HepG2 (cell line): ENCODE measurements around the gene H1-8. TPM values are rescaled to one million over a fixed set of nuclear protein-coding genes. Genes with fewer than 3 reads are reported as not detected.

ENCODE experiments used
- ATAC-seq: fragments of 200-7000 bp; cut with Tn5 transposase; 3 replicates; pipeline ENCODE4 v1.9.1; 2020; ENCODE audit warnings: mild to moderate bottlenecking, moderate library complexity
- BruUV-seq: library from RNA; stranded (reverse); fragments of 400-500 nt; replicated peaks from 2 replicates; lab custom pipeline; 2021; lab: Mats Ljungman, UMichigan
- CTCF ChIA-PET: fragments of 300-600 bp; formaldehyde crosslinking; extraction: SDS; loops from one replicate; lab custom pipeline; 2021; ENCODE audit warnings: low total read pairs, inconsistent platforms, low intra/inter-chr PET ratio; lab: Yijun Ruan, JAX
- POLR2A ChIA-PET: fragments of 350-600 bp; sonication (Branson Sonifier 250); formaldehyde crosslinking; loops from one replicate; lab custom pipeline; 2020; ENCODE audit warnings: antibody characterized with exemption, inconsistent platforms; lab: Yijun Ruan, JAX
- DNase-seq: peaks from one replicate; pipeline ENCODE4 v3.0.0-alpha.2; 2015; ENCODE audit warnings: low spot score
- FAIRE-seq: peaks from 3 replicates; lab custom pipeline; 2011; peaks lifted over from hg19 to GRCh38; lab: Jason Lieb, UNC
- H2AFZ ChIP-seq: one replicate; pipeline ENCODE4 v1.6.1; 2011; ENCODE audit warnings: low read length, inconsistent platforms
- H3K27ac ChIP-seq: fragments of 300-600 bp; 3 replicates; pipeline ENCODE4 v1.8.0; 2011; ENCODE audit warnings: mixed run types, mild to moderate bottlenecking, mixed read lengths, low read length, inconsistent platforms; ENCODE audit not compliant: insufficient read depth; ENCODE audit errors: extremely low read length
- H3K27me3 ChIP-seq, 2 experiments: fragments of 200-600 bp in 1 of 2; 2 replicates in 1 of 2; 3 replicates in 1 of 2; pipeline versions ENCODE4 v1.6.0 to v1.8.0; 2011; ENCODE audit warnings: low read length in 2 of 2, mild to moderate bottlenecking in 2 of 2, moderate library complexity in 2 of 2, inconsistent platforms in 1 of 2; ENCODE audit not compliant: insufficient read depth in 2 of 2, control insufficient read depth in 1 of 2
- H3K36me3 ChIP-seq, 2 experiments: fragments of 200-600 bp in 1 of 2; replicated peaks in 1 of 2; 2 replicates in 1 of 2; 3 replicates in 1 of 2; pipeline versions ENCODE4 v1.5.1 to v1.8.0; 2011; ENCODE audit warnings: low read length in 2 of 2, inconsistent platforms in 1 of 2; ENCODE audit not compliant: insufficient read depth in 2 of 2, control insufficient read depth in 1 of 2
- H3K4me1 ChIP-seq: 2 replicates; pipeline ENCODE4 v1.5.1; 2012; ENCODE audit warnings: low read length, inconsistent platforms; ENCODE audit not compliant: insufficient read depth
- H3K4me2 ChIP-seq: 2 replicates; pipeline ENCODE4 v1.6.0; 2011; ENCODE audit warnings: low read depth, low read length, inconsistent platforms
- H3K4me3 ChIP-seq, 3 experiments: fragments of 200-600 bp in 1 of 3; sonication (generic), shearing (Covaris generic) in 1 of 3; replicated peaks in 1 of 3; 2 replicates each; pipeline ENCODE4 v1.5.1; 2011 to 2016; ENCODE audit warnings: low read length in 3 of 3, inconsistent platforms in 2 of 3, low read depth in 2 of 3, mild to moderate bottlenecking in 2 of 3, control low read depth in 1 of 3, mixed read lengths in 1 of 3; ENCODE audit not compliant: insufficient read depth in 1 of 3
- H3K79me2 ChIP-seq: one replicate; pipeline ENCODE4 v1.6.1; 2011; ENCODE audit warnings: low read length, inconsistent platforms; ENCODE audit not compliant: insufficient read depth
- H3K9ac ChIP-seq: 2 replicates; pipeline ENCODE4 v1.6.0; 2011; ENCODE audit warnings: mild to moderate bottlenecking, low read depth, low read length, inconsistent platforms; ENCODE audit not compliant: insufficient read depth
- H3K9me3 ChIP-seq: 2 replicates; pipeline ENCODE4 v1.5.1; 2012; ENCODE audit warnings: mild to moderate bottlenecking, low read length
- H4K20me1 ChIP-seq: 2 replicates; pipeline ENCODE4 v1.6.0; 2011; ENCODE audit warnings: inconsistent platforms, mild to moderate bottlenecking, low read length, moderate library complexity; ENCODE audit not compliant: insufficient read depth
- ATAD3A ChIP-seq: sonication (generic); formaldehyde crosslinking; IDR thresholded peaks from 2 replicates; pipeline ENCODE4 v1.4.0; 2020; ENCODE audit warnings: missing genetic modification reagents
- ETS1 ChIP-seq: sonication (generic); formaldehyde crosslinking; IDR thresholded peaks from 2 replicates; pipeline ENCODE4 v1.4.0; 2020; ENCODE audit warnings: missing genetic modification reagents
- FOXK1 ChIP-seq: sonication (generic); formaldehyde crosslinking; IDR thresholded peaks from 2 replicates; pipeline ENCODE4 v1.4.0; 2020; ENCODE audit warnings: low read depth, missing genetic modification reagents, borderline replicate concordance
- GTF2F1 ChIP-seq: fragments of 150-350 bp; IDR thresholded peaks from 2 replicates; pipeline ENCODE4 v1.6.1; 2014; ENCODE audit warnings: low read length
- SRSF4 ChIP-seq: fragments of 200-400 bp; formaldehyde crosslinking; IDR thresholded peaks from one replicate; pipeline ENCODE4 v1.6.1; 2018; ENCODE audit warnings: mild to moderate bottlenecking, low read depth, low read length, moderate library complexity; ENCODE audit not compliant: poor library complexity, severe bottlenecking
- ZFP36 ChIP-seq: fragments of 150-350 bp; IDR thresholded peaks from 2 replicates; pipeline ENCODE4 v1.6.1; 2018; ENCODE audit warnings: borderline replicate concordance, low read length, low read depth; ENCODE audit not compliant: partially characterized antibody
- ZNF383 ChIP-seq: sonication (generic); formaldehyde crosslinking; IDR thresholded peaks from 2 replicates; pipeline ENCODE4 v1.4.0; 2020; ENCODE audit warnings: missing genetic modification reagents, mild to moderate bottlenecking, borderline replicate concordance
- WGBS: methylation state at CpG from one replicate; pipeline ENCODE4 v1.1.6; 2017; ENCODE audit warnings: low lambda C conversion rate; 5-methylcytosine and 5-hydroxymethylcytosine counted together
- in situ Hi-C: cut with HindIII; loops from 2 replicates; pipeline ENCODE4 v1.10.0; 2017; ENCODE audit warnings: low pct_unique_long_range_greater_than_20kb; ENCODE audit not compliant: extremely low pct_ligation_motif_present
- intact Hi-C: fragments of 100-400 bp; cut with micrococcal nuclease; formaldehyde crosslinking; loops from one replicate; pipeline ENCODE4 v1.10.0; 2022; ENCODE audit not compliant: unreplicated experiment
- polyA plus RNA-seq, 8 experiments: library from polyadenylated mRNA; depleted of rRNA in 3 of 8; stranded (reverse) in 7 of 8; unstranded in 1 of 8; fragments of >200 nt; fragmentation: Illumina TruSeq in 4 of 8; extraction: Trizol in 4 of 8; gene quantifications; 2 replicates each; pipeline versions ENCODE4 v1.2.1 to v1.2.3, GENCODE V29; 2011 to 2016; ENCODE audit warnings: low read depth in 4 of 8, missing spikeins in 1 of 8, mixed read lengths in 1 of 8; ENCODE audit not compliant: insufficient read depth in 1 of 8
- total RNA-seq, 5 experiments: library from RNA; depleted of rRNA; stranded (reverse); fragments of >200 nt; fragmentation: Illumina TruSeq; extraction: Trizol; gene quantifications; 2 replicates each; pipeline ENCODE4 v1.2.3, GENCODE V29; 2016; ENCODE audit warnings: low read depth in 1 of 5
- TF ChIP-seq, protein P1 (sequence below): IDR thresholded peaks from 2 replicates; pipeline ENCODE4 v1.6.1; 2018; ENCODE audit warnings: missing genetic modification reagents, mild to moderate bottlenecking, missing compliant biosample characterization

The H1-8 gene
- total and polyA plus RNA-seq, 2 of the 13 experiments (the other 11 are each of a cell fraction or from before 2014, with no cell fraction given): 0.08 TPM; not detected in 1

DNA sequence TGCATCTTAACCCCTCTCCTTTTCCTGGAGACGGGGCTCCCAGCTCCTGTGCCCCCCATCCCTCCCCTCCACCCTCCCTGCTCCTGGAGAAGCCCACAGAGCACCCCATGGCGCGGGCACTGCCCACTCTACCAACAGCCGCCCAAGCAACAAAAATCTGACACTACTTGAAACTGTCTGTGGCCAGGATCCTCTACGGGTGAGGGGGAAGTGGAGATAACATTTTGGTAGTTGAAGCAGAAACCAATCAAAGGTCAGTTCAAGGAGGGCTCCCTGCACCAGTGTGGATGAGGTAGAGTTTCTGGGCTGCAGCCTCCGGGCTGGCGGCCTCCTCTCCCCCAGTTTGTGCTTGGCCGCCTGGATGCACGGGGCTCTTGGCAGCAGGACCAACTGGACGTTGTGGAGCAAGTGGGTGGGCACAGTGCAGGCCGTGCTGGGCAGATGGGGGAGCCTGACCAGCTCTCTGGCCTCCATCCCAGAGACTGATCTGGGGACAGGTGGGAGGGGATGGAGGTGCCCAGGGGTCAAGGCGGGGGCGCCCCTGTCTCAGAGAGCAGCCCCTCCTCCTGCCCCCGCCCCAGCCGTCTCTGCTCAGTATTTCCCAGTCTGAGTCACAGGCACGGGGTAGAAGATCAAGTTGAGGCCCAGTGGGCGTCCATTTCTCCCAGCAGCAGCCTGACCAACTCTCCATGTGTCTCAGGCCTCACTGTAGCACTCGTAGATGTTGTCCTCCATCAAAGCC is 12.8 kb downstream of the H1-8 start:
- H3K27ac ChIP-seq: no peak overlapping the region
- in situ Hi-C loops: no loop called here

More for the DNA sequence above, 12.8 kb downstream of the H1-8 start:
- no peaks in the 10 kb centered on the region for H4K20me1 ChIP-seq
- no peak for TF ChIP-seq FOXK1 (CRISPR knock-in tag)
- TF ChIP-seq, protein P1, sequence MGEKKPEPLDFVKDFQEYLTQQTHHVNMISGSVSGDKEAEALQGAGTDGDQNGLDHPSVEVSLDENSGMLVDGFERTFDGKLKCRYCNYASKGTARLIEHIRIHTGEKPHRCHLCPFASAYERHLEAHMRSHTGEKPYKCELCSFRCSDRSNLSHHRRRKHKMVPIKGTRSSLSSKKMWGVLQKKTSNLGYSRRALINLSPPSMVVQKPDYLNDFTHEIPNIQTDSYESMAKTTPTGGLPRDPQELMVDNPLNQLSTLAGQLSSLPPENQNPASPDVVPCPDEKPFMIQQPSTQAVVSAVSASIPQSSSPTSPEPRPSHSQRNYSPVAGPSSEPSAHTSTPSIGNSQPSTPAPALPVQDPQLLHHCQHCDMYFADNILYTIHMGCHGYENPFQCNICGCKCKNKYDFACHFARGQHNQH (CRISPR knock-in tag): no peak
- TF ChIP-seq ATAD3A (CRISPR knock-in tag): no peak
- TF ChIP-seq SRSF4: no peak
- TF ChIP-seq ZFP36: no peak
- TF ChIP-seq ZNF383 (CRISPR knock-in tag): no peak
- TF ChIP-seq ETS1 (CRISPR knock-in tag): no peak
- no peak for TF ChIP-seq GTF2F1
- no peak for DNase-seq
- H3K79me2 ChIP-seq: no peaks in the 10 kb centered on the region
- H3K36me3 ChIP-seq: peaks cover 9 to 12% of the 10 kb centered on the region in 2 experiments; a peak in 3 of 5 replicates
- no TSS peak for BruUV-seq
- H3K9ac ChIP-seq: no peak overlapping the region
- POLR2A ChIA-PET: interaction anchor here (1.1 to 2.2 kb wide), 3 partner anchors 8 to 41 kb away, joined by 4 to 11 read pairs (median 4); no protein-coding TSS in a partner anchor
- no peaks in the 10 kb centered on the region; a peak in 1 of 5 replicates for H3K27me3 ChIP-seq
- peaks cover 50% of the 10 kb centered on the region for H3K4me1 ChIP-seq
- CTCF ChIA-PET: no interaction called here
- ATAC-seq: no peak
- H3K9me3 ChIP-seq: no peaks in the 10 kb centered on the region
- FAIRE-seq: no peak
- 92% methylated on average over 9 of the region's 18 CpGs for WGBS
- no peak overlapping the region for H3K4me3 ChIP-seq
- intact Hi-C loops: loop anchor here (10.0 kb wide), 1 partner anchor 61 kb away; no protein-coding TSS in a partner anchor
- H2AFZ ChIP-seq: no peak overlapping the region
- H3K4me2 ChIP-seq: no peak overlapping the region
